Measurements from ENCODE around the gene CFAP92.

DNA sequence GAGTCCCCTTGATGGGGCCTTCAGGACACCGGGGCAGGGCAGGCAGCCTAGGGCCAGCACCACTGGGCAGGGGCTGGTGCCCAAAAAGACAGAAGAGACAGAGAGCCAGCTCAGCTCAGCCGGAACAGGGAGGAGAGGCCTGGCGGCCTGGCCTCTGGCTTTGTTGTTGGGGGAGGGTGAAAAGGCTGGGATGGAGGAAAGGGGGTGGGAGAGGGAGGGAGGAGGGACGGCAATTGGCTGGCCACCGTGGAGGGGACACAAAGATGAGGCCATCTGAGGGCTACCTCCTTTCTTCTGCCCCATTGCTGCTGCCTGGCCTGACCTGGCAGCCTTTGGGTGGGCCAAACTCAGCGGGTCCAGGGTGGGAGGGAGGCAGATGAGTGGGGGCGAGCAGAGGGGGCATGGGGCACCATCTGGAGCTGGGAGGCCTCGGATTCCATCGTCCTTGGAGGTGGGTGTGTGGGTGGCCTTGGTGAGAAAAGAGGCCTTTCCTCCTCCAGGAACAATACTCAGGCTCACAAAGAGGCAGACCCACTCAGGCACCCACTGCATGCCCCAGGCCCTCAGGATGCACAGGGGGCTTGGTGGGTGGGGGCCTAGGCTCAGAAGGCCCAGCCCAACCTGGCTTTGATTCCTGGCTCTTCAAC is 16.6 kb upstream of the CFAP92 start:
- TF ChIP-seq CTCF (IDR thresholded peaks at IDR 0.05; ENCODE audit: insufficient read depth, low read depth, low read length) (no peak), EZH2 (IDR thresholded peaks at IDR 0.05; ENCODE audit: insufficient read depth, low read length) (no peak)
